GM23338 (cell line): ENCODE measurements around the gene REEP3. TPM values are rescaled to one million over a fixed set of nuclear protein-coding genes. Genes with fewer than 3 reads are reported as not detected.

Experiments used
- ATAC-seq: fragments of 200-7000 bp; cut with Tn5 transposase; 3 replicates; pipeline ENCODE4 v1.9.1; 2020
- DNase-seq: peaks from one replicate; pipeline ENCODE4 v3.0.0-alpha.2; 2015; ENCODE audit warnings: low spot score
- H2AFZ ChIP-seq: fragments of 200-600 bp; sonication (generic); 2 replicates; pipeline ENCODE4 v1.8.0; 2016; ENCODE audit warnings: antibody characterized with exemption, mild to moderate bottlenecking, moderate library complexity
- H3F3A ChIP-seq: fragments of 200-600 bp; sonication (generic); replicated peaks from 2 replicates; pipeline ENCODE4 v1.8.0; 2017; ENCODE audit warnings: antibody characterized with exemption, mixed run types, low read depth
- H3K27ac ChIP-seq: fragments of 200-600 bp; sonication (generic); 2 replicates; pipeline ENCODE4 v1.6.1; 2016; ENCODE audit warnings: low read depth
- H3K27me3 ChIP-seq: fragments of 200-600 bp; sonication (generic); 2 replicates; pipeline ENCODE4 v1.8.0; 2016; ENCODE audit warnings: mild to moderate bottlenecking, mixed run types, moderate library complexity; ENCODE audit not compliant: insufficient read depth
- H3K36me3 ChIP-seq: fragments of 200-600 bp; sonication (generic); 2 replicates; pipeline ENCODE4 v1.8.0; 2016; ENCODE audit warnings: mild to moderate bottlenecking; ENCODE audit not compliant: insufficient read depth
- H3K4me1 ChIP-seq: fragments of 200-600 bp; sonication (generic); 2 replicates; pipeline ENCODE4 v1.8.0; 2016; ENCODE audit warnings: mild to moderate bottlenecking, moderate library complexity; ENCODE audit not compliant: insufficient read depth
- H3K4me2 ChIP-seq: fragments of 200-600 bp; sonication (generic); 2 replicates; pipeline ENCODE4 v1.7.1; 2017; ENCODE audit warnings: mixed run types
- H3K4me3 ChIP-seq: fragments of 200-600 bp; sonication (generic); 2 replicates; pipeline ENCODE4 v1.6.1; 2016; ENCODE audit warnings: mixed run types
- H3K79me2 ChIP-seq: fragments of 200-600 bp; sonication (generic); replicated peaks from 2 replicates; pipeline ENCODE4 v1.8.0; 2017; ENCODE audit warnings: mild to moderate bottlenecking; ENCODE audit not compliant: insufficient read depth
- H3K9me2 ChIP-seq: fragments of 200-600 bp; sonication (generic); 2 replicates; pipeline ENCODE4 v1.8.0; 2017; ENCODE audit not compliant: insufficient read depth
- H4K20me1 ChIP-seq: fragments of 200-600 bp; sonication (generic); replicated peaks from 2 replicates; pipeline ENCODE4 v1.8.0; 2017; ENCODE audit warnings: mild to moderate bottlenecking; ENCODE audit not compliant: insufficient read depth
- H3K27ac Mint-ChIP-seq: 2 replicates; pipeline ENCODE4 v1.8.0; 2020; ENCODE audit warnings: inconsistent platforms, mild to moderate bottlenecking, moderate library complexity, mixed read lengths
- H3K27me3 Mint-ChIP-seq: 3 replicates; pipeline ENCODE4 v1.8.0; 2022; ENCODE audit warnings: low read depth, mild to moderate bottlenecking, moderate library complexity, mixed read lengths, inconsistent platforms; ENCODE audit not compliant: insufficient read depth, poor library complexity
- H3K36me3 Mint-ChIP-seq: 3 replicates; pipeline ENCODE4 v1.8.0; 2021; ENCODE audit warnings: low read depth, mild to moderate bottlenecking, inconsistent platforms, moderate library complexity, mixed read lengths
- H3K4me1 Mint-ChIP-seq: 3 replicates; pipeline ENCODE4 v1.8.0; 2020; ENCODE audit warnings: mild to moderate bottlenecking, inconsistent platforms, mixed read lengths
- H3K4me3 Mint-ChIP-seq: 3 replicates; pipeline ENCODE4 v1.8.0; 2021; ENCODE audit warnings: moderate library complexity, mild to moderate bottlenecking, inconsistent platforms, mixed read lengths
- H3K9me3 Mint-ChIP-seq: 3 replicates; pipeline ENCODE4 v1.8.0; 2020; ENCODE audit warnings: moderate library complexity, mild to moderate bottlenecking, inconsistent platforms, mixed read lengths
- CTCF ChIP-seq, 2 experiments: fragments of 200-600 bp in 1 of 2; sonication (generic) in 1 of 2; conservative IDR thresholded peaks; 2 replicates each; pipeline versions ENCODE4 v1.5.1 to v1.6.1; 2016 to 2017; ENCODE audit warnings: antibody characterized with exemption in 2 of 2, low read depth in 2 of 2, mild to moderate bottlenecking in 2 of 2, moderate library complexity in 1 of 2
- EZH2 ChIP-seq: fragments of 200-600 bp; sonication (generic); IDR thresholded peaks from one replicate; pipeline ENCODE4 v1.8.0; 2017; ENCODE audit warnings: antibody characterized with exemption, mild to moderate bottlenecking, low read depth; ENCODE audit not compliant: unreplicated experiment
- EZH2phosphoT487 ChIP-seq: fragments of 200-600 bp; sonication (generic); IDR thresholded peaks from one replicate; pipeline ENCODE4 v1.8.1; 2018; ENCODE audit warnings: antibody characterized with exemption; ENCODE audit not compliant: unreplicated experiment
- JUNB ChIP-seq: IDR thresholded peaks from one replicate; pipeline ENCODE4 v1.6.1; 2016; ENCODE audit warnings: antibody characterized with exemption; ENCODE audit not compliant: unreplicated experiment
- NANOG ChIP-seq: IDR thresholded peaks from 2 replicates; pipeline ENCODE4 v1.6.1; 2016; ENCODE audit warnings: antibody characterized with exemption, borderline replicate concordance
- ZNF114 ChIP-seq: fragments of 250-450 bp; sonication (Bioruptor Pico); IDR thresholded peaks from 2 replicates; pipeline ENCODE4 v1.5.0; 2020; ENCODE audit warnings: mild to moderate bottlenecking, moderate library complexity
- ZNF331 ChIP-seq: fragments of 250-450 bp; sonication (Bioruptor Pico); IDR thresholded peaks from 2 replicates; pipeline ENCODE4 v1.5.0; 2020; ENCODE audit warnings: low read depth, mild to moderate bottlenecking, moderate library complexity
- ZNF462 ChIP-seq: fragments of 250-450 bp; sonication (Bioruptor Pico); IDR thresholded peaks from 2 replicates; pipeline ENCODE4 v1.5.0; 2020; ENCODE audit warnings: mild to moderate bottlenecking, moderate library complexity
- polyA plus RNA-seq: library from polyadenylated mRNA; unstranded; fragments of >200 nt; fragmentation: Nextera tagmentation; extraction: Ambion mirVana; gene quantifications from 2 replicates; pipeline ENCODE4 v1.2.1, GENCODE V29; 2016
- total RNA-seq: library from RNA; depleted of rRNA; stranded (reverse); fragments of >200 nt; shearing (Covaris generic); gene quantifications from 2 replicates; pipeline ENCODE4 v1.2.3, GENCODE V29; 2014

The REEP3 gene
- total and polyA plus RNA-seq, 2 experiments from 2014 or later = 29.5 to 48.7 TPM

GRCh38 chr10:63673246-63673645 lies 152.0 kb downstream of the REEP3 start (continued):
- no peak for TF ChIP-seq ZNF462
- no peak for TF ChIP-seq EZH2phosphoT487

- ATAC-seq (no peak), DNase-seq (no peak)
- Mint-ChIP-seq H3K36me3 (no peaks in the 10 kb centered on the region), H3K4me3 (no peak overlapping the region), H3K4me1 (peaks cover 39% of the 10 kb centered on the region), H3K27ac (no peak overlapping the region), H3K27me3 (peaks cover 6% of the 10 kb centered on the region), H3K9me3 (no peaks in the 10 kb centered on the region)
- Histone ChIP-seq H3K4me3 (no peak overlapping the region), H3K27ac (no peak overlapping the region), H3K4me2 (no peak overlapping the region), H3K4me1 (peaks cover 27% of the 10 kb centered on the region), H3K36me3 (no peaks in the 10 kb centered on the region), H3K9me2 (no peaks in the 10 kb centered on the region), H2AFZ (no peak overlapping the region), H4K20me1 (no peaks in the 10 kb centered on the region), H3K27me3 (no peaks in the 10 kb centered on the region), H3F3A (no peaks in the 10 kb centered on the region; the same call in 1 of the 2 replicates), H3K79me2 (no peaks in the 10 kb centered on the region)
- TF ChIP-seq NANOG (no peak), ZNF462 (no peak), ZNF114 (CRISPR knock-in tag) (no peak), EZH2phosphoT487 (no peak), CTCF (conservative IDR thresholded peaks at IDR 0.05; ENCODE audit: low read depth in 2 of 2) (no peak), EZH2 (no peak), JUNB (no peak), ZNF331 (no peak)
These were observed 152.6 kb downstream of the REEP3 start for GRCh38 chr10:63673846-63674245.
